GM12865 (cell line): Measurements from ENCODE around the gene ERC2.
A peak's percentile ranks its signal among the peaks of the same experiment; 100 is the strongest.

ENCODE experiments used
- DNase-seq: peaks from one replicate; pipeline ENCODE4 v3.0.0; 2010; ENCODE audit warnings: low read depth
- H3K4me3 ChIP-seq: 2 replicates; pipeline ENCODE4 v1.5.1; 2011; ENCODE audit warnings: mild to moderate bottlenecking, low read depth, low read length, control low read depth
- TF ChIP-seq, protein P1 (sequence below): IDR thresholded peaks from 2 replicates; pipeline ENCODE4 v1.5.1; 2011; ENCODE audit warnings: low read length, control low read depth, low read depth, inconsistent platforms; ENCODE audit not compliant: insufficient read depth; ENCODE audit errors: missing control alignments

Gene ERC2

DNA sequence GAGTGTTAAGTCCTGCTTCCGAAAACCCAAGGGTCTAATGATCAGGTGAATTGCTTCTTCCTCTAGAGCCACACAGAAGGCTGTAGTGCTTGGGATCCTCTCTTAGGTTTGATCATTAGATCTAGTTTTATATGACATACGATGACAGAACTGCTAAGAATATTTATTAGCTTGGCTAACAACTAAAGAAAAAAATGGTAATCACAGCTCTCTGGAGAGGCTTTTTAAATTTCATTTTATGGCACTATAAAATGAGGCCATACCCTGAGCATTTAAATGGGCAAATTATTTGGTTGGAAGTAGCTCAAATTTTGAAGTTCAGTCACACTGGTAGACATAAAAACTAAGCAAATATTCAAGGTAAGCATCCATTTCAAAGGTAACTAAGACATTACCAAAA, 498.6 kb downstream of the ERC2 start:
- no peak overlapping the region for H3K4me3 ChIP-seq
- TF ChIP-seq, protein P1, sequence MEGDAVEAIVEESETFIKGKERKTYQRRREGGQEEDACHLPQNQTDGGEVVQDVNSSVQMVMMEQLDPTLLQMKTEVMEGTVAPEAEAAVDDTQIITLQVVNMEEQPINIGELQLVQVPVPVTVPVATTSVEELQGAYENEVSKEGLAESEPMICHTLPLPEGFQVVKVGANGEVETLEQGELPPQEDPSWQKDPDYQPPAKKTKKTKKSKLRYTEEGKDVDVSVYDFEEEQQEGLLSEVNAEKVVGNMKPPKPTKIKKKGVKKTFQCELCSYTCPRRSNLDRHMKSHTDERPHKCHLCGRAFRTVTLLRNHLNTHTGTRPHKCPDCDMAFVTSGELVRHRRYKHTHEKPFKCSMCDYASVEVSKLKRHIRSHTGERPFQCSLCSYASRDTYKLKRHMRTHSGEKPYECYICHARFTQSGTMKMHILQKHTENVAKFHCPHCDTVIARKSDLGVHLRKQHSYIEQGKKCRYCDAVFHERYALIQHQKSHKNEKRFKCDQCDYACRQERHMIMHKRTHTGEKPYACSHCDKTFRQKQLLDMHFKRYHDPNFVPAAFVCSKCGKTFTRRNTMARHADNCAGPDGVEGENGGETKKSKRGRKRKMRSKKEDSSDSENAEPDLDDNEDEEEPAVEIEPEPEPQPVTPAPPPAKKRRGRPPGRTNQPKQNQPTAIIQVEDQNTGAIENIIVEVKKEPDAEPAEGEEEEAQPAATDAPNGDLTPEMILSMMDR: no peak
- DNase-seq: no peak

DNA sequence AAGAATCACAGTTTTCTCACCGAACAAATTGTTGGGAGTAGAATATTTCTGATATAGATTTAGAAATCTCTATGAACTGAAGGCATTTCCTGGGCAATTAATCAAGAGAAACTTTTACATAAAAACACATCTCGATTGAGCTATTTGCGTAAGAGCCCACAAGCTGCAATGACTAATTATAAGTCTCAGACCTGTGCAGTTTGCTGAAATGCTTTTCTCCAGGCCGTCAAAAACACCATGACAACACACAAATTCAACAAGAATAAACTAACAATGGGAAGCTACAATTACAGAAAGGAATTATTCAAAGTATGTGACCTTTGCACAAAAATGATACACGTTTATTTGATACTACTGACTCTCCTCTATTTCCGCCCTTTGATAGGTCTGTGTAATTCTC, 499.9 kb downstream of the ERC2 start:
- TF ChIP-seq, protein P1: no peak
- DNase-seq: no peak
- H3K4me3 ChIP-seq: no peak overlapping the region

DNA sequence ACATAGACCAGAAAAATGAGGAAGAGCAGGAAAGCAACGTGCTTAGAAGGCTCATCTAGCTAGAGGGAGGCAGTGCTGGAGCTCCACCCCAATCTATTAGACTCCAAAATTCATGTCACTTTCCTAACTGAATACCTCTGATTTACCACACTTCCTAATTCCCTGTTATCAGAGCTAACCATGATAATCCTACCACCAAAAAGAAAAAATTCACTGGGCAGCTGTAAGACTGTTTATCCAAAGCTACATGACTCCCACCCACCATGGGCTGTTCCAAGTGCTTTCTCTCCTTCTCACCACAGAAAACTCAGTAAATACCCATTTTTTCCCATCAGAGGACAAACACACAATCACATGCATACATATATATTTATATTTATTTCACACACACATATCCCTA, 501.7 kb downstream of the ERC2 start:
- TF ChIP-seq, protein P1: no peak
- H3K4me3 ChIP-seq: no peak overlapping the region
- DNase-seq: no peak

DNA sequence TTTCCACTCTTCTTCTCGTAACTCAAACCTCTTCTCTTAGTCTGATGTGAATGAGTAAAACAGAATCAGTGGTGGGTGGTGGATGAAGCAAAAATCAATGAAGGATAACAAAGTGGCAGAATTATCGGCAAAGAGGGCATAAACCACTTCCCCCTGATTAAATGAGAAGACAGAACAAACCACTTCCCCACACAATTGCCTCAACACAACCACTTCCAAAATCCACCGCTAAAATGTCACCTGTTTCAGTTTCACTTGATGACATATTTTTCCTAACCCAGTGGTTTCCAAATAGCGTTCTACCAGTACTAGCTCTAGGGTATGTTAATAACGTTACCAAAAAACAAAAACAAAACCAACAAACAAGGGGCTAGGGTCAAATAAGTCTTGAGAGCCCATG, 502.5 kb downstream of the ERC2 start:
- no peak overlapping the region for H3K4me3 ChIP-seq
- peak; percentile 8 for DNase-seq
- TF ChIP-seq, protein P1: no peak

DNA sequence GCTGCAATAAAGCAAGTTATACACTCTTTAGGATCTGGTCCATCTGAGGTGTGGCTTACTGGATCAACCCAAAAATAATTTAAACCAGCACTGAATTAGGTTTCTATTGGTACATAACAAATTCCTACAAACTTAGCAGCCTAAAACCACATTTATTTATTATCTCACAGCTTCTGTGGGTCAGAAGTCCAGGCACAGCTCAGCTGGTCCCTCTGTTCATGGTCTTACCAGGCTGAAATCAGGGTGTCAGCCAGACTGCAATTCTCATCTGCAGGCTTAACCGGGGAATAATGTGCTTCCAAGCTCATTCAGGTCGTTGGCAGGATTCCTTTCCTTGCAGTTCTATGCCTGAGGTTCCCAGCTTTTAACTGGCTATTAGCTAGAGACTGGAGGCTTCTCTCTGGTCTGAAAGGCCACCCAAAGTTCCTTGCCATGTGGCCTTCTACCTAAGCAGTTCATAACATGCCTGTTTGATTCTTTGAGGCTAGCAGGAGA, 503.7 kb downstream of the ERC2 start:
- TF ChIP-seq, protein P1: no peak
- no peak for DNase-seq
- no peak overlapping the region for H3K4me3 ChIP-seq

DNA sequence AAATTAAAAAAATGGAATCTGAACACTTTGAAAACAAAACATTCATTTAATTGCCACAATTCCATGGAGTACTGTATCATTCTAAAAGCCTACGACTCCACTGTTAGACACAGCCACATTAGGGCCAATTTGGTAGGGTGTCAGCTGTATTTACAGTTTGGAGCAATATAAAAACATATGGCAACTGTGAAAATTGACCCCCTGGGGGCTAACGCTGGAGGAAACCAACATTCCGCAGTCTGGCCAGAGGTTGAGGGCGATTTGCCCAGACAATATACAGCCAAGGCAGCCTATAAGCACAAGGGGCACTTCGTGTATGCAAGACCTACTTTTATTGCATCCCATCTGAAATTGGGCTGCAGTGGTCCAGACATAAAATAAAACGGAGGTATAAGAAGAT, 504.7 kb downstream of the ERC2 start:
- no peak overlapping the region for H3K4me3 ChIP-seq
- TF ChIP-seq, protein P1: no peak
- DNase-seq: no peak

DNA sequence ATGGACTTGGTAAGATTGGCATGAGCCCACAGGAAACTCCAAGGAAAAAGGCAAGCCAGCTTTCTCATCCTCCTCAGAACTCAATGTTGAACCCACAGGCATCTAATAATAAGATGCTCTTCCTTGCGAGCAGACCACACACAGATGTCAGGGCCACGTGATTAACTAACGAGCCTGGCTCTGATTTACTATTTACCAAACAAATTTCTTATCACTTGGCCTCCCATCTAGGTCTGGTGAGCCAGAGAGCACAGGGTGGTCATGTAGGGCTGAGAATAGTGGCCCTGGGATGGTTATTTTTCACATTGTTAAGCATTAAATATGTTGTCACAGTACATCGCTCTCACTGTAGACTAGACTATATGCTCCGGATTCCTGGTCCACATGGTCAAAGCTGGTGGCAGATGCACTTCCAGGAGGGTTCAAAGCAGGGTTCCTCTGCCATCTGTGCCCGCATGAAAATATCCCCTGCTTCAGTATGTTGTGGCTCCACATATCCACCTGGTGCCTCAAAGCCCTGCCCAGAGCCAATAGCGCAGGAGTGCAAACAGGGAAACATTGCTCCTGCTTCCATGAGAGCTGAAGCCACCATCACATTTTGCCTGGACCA, 508.7 kb downstream of the ERC2 start:
- TF ChIP-seq, protein P1: no peak
- no peak for DNase-seq
- H3K4me3 ChIP-seq: no peak overlapping the region
